Renal pelvis (tissue), 4 donors: ENCODE results near the gene GDF15. TPM values are rescaled to one million over a fixed set of nuclear protein-coding genes. Genes with fewer than 3 reads are reported as not detected.

ENCODE experiments used
- DNase-seq: peaks from one replicate; pipeline ENCODE4 v3.0.0-alpha.2; 2013
- polyA plus RNA-seq, 3 donors: library from polyadenylated mRNA; unstranded; fragments of 120-200 nt; gene quantifications; one replicate each; pipeline ENCODE4 v1.2.1, GENCODE V29; 2013; ENCODE audit not compliant: insufficient read length in 3 of 3

The GDF15 gene
- polyA plus RNA-seq, 3 donors: 4.5 to 6.9 (median 6.0) TPM

GRCh38 chr19:18429717-18430416 is 43.9 kb downstream of the GDF15 start:
- no peak for DNase-seq

- no peak for DNase-seq
Observed at GRCh38 chr19:18430417-18431144, 44.6 kb downstream of the GDF15 start.

GRCh38 chr19:18431351-18432197 is 45.6 kb downstream of the GDF15 start:
- DNase-seq: no peak

GRCh38 chr19:18432275-18433014 is 46.5 kb downstream of the GDF15 start:
- DNase-seq: no peak

- DNase-seq: no peak
Observed at GRCh38 chr19:18433015-18433691, 47.2 kb downstream of the GDF15 start.

- DNase-seq: no peak
Observed at GRCh38 chr19:18433735-18434398, 47.9 kb downstream of the GDF15 start.

GRCh38 chr19:18434411-18435175 is 48.6 kb downstream of the GDF15 start:
- DNase-seq: no peak

GRCh38 chr19:18435178-18435841 is 49.4 kb downstream of the GDF15 start:
- DNase-seq: no peak

GRCh38 chr19:18435842-18436670 is 50.1 kb downstream of the GDF15 start:
- DNase-seq: no peak

- peak; percentile 90 for DNase-seq
Observed at GRCh38 chr19:18436671-18437490, 50.9 kb downstream of the GDF15 start.

GRCh38 chr19:18437491-18438330 is 51.8 kb downstream of the GDF15 start, which contains the start of gene ISYNA1:
ISYNA1 (minus strand) TSS chr19:18438133; CDS start chr19:18437979, 154 bp downstream.
- no peak for DNase-seq

GRCh38 chr19:18438331-18439024 is 52.5 kb downstream of the GDF15 start:
- no peak for DNase-seq
